ENCODE results near the gene IL31RA. TPM values are rescaled to one million over a fixed set of nuclear protein-coding genes. Genes with fewer than 3 reads are reported as not detected.

Gene IL31RA
- total RNA-seq, 4 donors from 2014 or later: 0.17 to 0.29 TPM; not detected in 2

DNA sequence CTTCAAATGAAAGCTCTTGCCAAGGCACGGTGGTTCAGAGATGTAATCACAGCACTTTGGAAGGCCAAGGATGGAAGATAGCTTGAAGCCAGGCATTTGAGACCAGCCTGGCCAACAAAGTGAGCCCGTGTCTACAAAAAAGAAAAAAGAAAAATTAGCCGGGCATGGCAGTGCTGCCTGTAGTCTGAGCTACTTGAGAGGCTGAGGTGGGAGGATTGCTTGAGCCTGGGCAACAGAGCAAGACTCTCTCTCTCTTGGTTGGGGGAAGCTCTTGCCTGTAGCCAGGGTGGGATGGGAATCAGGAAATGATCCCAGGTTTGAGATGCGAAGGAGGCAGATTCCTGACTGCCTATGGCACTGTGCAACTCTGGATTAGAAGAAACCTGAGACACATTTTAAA, 81.5 kb downstream of the IL31RA start:
- TF ChIP-seq POLR2A (IDR thresholded peaks at IDR 0.05; ENCODE audit: low read depth) (no peak), EP300 (IDR thresholded peaks at IDR 0.05) (no peak), POLR2AphosphoS5 (IDR thresholded peaks at IDR 0.05) (no peak)
- TF ChIP-seq, protein P1, sequence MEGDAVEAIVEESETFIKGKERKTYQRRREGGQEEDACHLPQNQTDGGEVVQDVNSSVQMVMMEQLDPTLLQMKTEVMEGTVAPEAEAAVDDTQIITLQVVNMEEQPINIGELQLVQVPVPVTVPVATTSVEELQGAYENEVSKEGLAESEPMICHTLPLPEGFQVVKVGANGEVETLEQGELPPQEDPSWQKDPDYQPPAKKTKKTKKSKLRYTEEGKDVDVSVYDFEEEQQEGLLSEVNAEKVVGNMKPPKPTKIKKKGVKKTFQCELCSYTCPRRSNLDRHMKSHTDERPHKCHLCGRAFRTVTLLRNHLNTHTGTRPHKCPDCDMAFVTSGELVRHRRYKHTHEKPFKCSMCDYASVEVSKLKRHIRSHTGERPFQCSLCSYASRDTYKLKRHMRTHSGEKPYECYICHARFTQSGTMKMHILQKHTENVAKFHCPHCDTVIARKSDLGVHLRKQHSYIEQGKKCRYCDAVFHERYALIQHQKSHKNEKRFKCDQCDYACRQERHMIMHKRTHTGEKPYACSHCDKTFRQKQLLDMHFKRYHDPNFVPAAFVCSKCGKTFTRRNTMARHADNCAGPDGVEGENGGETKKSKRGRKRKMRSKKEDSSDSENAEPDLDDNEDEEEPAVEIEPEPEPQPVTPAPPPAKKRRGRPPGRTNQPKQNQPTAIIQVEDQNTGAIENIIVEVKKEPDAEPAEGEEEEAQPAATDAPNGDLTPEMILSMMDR (IDR thresholded peaks at IDR 0.05): no peak
- intact Hi-C loops (cut with DNase I): loop anchor here (5.0 to 10.0 kb wide), 2 partner anchors 52 to 270 kb away; no protein-coding TSS in a partner anchor
- no peaks in the 10 kb centered on the region for H3K27me3 ChIP-seq

DNA sequence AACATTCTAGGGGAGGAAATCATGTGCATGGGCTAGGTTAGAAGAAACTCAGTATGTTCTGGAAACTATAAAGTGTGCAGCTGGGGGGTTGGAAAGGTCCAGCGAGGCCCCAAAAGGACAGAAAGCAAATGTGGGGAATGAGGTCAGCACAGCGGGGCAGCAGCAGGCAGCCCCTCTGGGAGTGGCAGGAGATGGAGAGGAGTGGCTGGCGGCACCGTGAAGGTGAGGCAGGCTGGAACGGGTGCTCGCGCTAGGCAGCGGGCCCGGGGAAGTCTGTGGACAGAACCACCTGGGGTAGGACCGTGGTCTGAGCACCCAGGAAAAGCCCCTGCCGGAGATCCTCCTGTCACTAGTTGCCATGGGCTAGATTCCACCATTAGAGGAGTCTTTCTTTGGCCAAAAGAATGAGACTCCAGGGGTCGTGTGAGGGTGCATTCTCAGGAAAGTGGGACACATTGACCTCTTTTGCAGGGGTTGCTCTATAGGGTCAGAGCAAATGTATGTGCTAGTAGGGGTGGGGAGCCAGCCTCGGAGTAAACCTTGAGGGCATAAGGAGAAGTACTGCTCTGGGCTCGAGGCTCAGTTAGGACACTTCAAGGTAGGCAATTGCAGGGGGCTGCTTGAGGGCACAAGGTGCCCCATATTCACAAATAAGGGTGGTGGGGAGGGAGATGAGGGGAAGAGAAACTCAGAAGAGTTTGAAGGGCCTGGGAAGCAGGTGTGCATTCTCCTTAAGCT, 82.4 kb downstream of the IL31RA start:
- Histone ChIP-seq H3K27me3 (no peaks in the 10 kb centered on the region), H3K36me3 (peaks cover 3 to 36% (median 12%) of the 10 kb centered on the region in 4 donors), H3K9me3 (no peaks in the 10 kb centered on the region), H3K4me3 (no peak overlapping the region), H3K27ac (replicated peaks in 1 of 4) (no peak overlapping the region), H3K4me1 (peaks cover 0 to 10% (median 5%) of the 10 kb centered on the region in 4 donors)
- DNase-seq (ENCODE audit: extremely low spot score): no peak
- no peak for TF ChIP-seq EP300 (IDR thresholded peaks at IDR 0.05)
- no peak for TF ChIP-seq POLR2A (IDR thresholded peaks at IDR 0.05; ENCODE audit: low read depth)
- TF ChIP-seq POLR2AphosphoS5 (IDR thresholded peaks at IDR 0.05): no peak
- TF ChIP-seq, protein P1 (IDR thresholded peaks at IDR 0.05): no peak
- WGBS: 84% methylated on average over 14 of the region's 14 CpGs
- intact Hi-C loops (cut with DNase I): loop anchor here (5.0 to 10.0 kb wide), 2 partner anchors 51 to 269 kb away; no protein-coding TSS in a partner anchor

More for the DNA sequence above, 81.5 kb downstream of the IL31RA start:
- H3K36me3 ChIP-seq: peaks cover 0 to 29% (median 6%) of the 10 kb centered on the region in 4 donors
- no peak overlapping the region for H3K4me3 ChIP-seq
- H3K27ac ChIP-seq (replicated peaks in 1 of 4): no peak overlapping the region
- no peaks in the 10 kb centered on the region for H3K9me3 ChIP-seq
- 88% methylated on average over 4 of the region's 4 CpGs for WGBS
- DNase-seq (ENCODE audit: extremely low spot score): no peak
- H3K4me1 ChIP-seq: peaks cover 0 to 10% (median 5%) of the 10 kb centered on the region in 4 donors

DNA sequence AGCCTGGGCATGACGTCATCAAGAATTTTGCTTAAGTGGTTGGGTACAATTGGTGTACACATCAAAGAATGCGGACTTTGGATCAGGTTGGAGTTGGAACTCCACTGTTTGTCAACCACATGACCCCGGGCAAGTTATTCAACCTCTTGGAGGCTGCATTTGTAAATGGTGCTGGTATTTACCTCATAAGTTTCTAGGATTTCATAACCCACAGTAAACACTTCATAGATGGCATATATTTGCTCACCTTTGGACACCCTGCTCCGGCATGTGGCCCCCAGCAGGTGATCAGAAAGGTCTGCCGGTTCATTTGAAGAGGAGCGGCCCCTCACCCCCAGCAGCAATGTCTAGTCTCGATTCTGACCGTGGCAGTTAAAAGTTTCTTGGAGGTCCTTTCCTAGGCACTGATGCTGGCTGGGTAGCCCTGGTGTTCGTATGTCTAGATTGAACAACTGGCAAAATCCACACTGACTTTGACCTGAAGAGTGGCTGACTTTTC, 83.0 kb downstream of the IL31RA start:
- Histone ChIP-seq H3K9me3 (no peaks in the 10 kb centered on the region), H3K36me3 (peaks cover 4 to 42% (median 17%) of the 10 kb centered on the region in 4 donors), H3K4me1 (peaks cover 0 to 10% (median 5%) of the 10 kb centered on the region in 4 donors), H3K4me3 (no peak overlapping the region), H3K27ac (replicated peaks in 1 of 4) (no peak overlapping the region), H3K27me3 (no peaks in the 10 kb centered on the region)
- TF ChIP-seq POLR2AphosphoS5 (IDR thresholded peaks at IDR 0.05): no peak
- TF ChIP-seq, protein P1 (IDR thresholded peaks at IDR 0.05): no peak
- TF ChIP-seq POLR2A (IDR thresholded peaks at IDR 0.05; ENCODE audit: low read depth): no peak
- TF ChIP-seq EP300 (IDR thresholded peaks at IDR 0.05): no peak
- intact Hi-C loops (cut with DNase I): loop anchor here (5.0 to 10.0 kb wide), 2 partner anchors 51 to 268 kb away; no protein-coding TSS in a partner anchor
- no peak for DNase-seq (ENCODE audit: extremely low spot score)
- 89% methylated on average over 9 of the region's 9 CpGs for WGBS

DNA sequence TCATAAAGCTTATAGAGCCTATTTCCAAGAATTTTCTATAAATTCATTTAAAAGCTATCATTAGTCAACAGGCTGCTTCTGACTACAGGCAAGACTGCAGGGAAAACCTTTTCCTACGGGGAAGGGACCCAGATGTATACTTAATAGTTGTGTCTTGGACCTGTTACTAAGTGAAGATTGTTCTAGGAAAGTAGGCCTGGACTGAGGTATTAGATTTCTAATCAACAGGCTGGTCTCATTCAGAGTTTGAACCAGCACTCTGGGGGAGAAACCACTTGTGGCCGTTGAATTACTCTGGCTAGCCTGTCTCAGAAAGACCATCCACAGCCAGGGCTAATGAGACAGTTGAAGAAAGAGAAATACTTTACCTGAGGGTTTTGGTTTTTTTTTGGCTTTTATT, 83.6 kb downstream of the IL31RA start:
- intact Hi-C loops (cut with DNase I): loop anchor here (5.0 to 10.0 kb wide), 2 partner anchors 50 to 268 kb away; no protein-coding TSS in a partner anchor
- DNase-seq (ENCODE audit: extremely low spot score): no peak
- TF ChIP-seq, protein P1 (IDR thresholded peaks at IDR 0.05): no peak
- TF ChIP-seq POLR2AphosphoS5 (IDR thresholded peaks at IDR 0.05) (no peak), EP300 (IDR thresholded peaks at IDR 0.05) (no peak), POLR2A (IDR thresholded peaks at IDR 0.05; ENCODE audit: low read depth) (no peak)
- Histone ChIP-seq H3K4me3 (no peak overlapping the region), H3K36me3 (peaks cover 8 to 47% (median 23%) of the 10 kb centered on the region in 4 donors), H3K27ac (replicated peaks in 1 of 4) (no peak overlapping the region), H3K4me1 (peaks cover 0 to 10% (median 5%) of the 10 kb centered on the region in 4 donors), H3K9me3 (no peaks in the 10 kb centered on the region), H3K27me3 (no peaks in the 10 kb centered on the region)
- 67% methylated on average over 2 of the region's 2 CpGs for WGBS
